Mesenchymal stem cell (in vitro differentiated cells and primary cell): ENCODE data around the gene SULT1A2.

Source experiments
- DNase-seq: peaks from one replicate; pipeline ENCODE4 v3.0.0-alpha.2; 2013
- H2AFZ ChIP-seq: one replicate; pipeline ENCODE4 v1.6.1; 2013; ENCODE audit warnings: low read depth, mild to moderate bottlenecking, control low read depth, inconsistent platforms, low read length, moderate library complexity
- H2AK5ac ChIP-seq: 2 replicates; pipeline ENCODE4 v1.6.1; 2013; ENCODE audit warnings: low read length, moderate library complexity, mild to moderate bottlenecking, inconsistent platforms; ENCODE audit not compliant: severe bottlenecking
- H2BK120ac ChIP-seq: one replicate; pipeline ENCODE4 v1.6.1; 2013; ENCODE audit warnings: low read depth, mild to moderate bottlenecking, inconsistent platforms, low read length, moderate library complexity
- H2BK12ac ChIP-seq, 2 experiments: one replicate each; pipeline ENCODE4 v1.6.1; 2013; ENCODE audit warnings: inconsistent platforms in 2 of 2, low read length in 2 of 2, mild to moderate bottlenecking in 2 of 2, moderate library complexity in 2 of 2, control low read depth in 1 of 2
- H2BK15ac ChIP-seq: one replicate; pipeline ENCODE4 v1.6.1; 2013; ENCODE audit warnings: mild to moderate bottlenecking, low read depth, inconsistent platforms; ENCODE audit not compliant: poor library complexity, severe bottlenecking
- H2BK5ac ChIP-seq: 2 replicates; pipeline ENCODE4 v1.6.1; 2013; ENCODE audit warnings: low read depth, mild to moderate bottlenecking, low read length, control low read depth, inconsistent platforms; ENCODE audit not compliant: poor library complexity, severe bottlenecking
- H3K14ac ChIP-seq, 2 experiments: one replicate each; pipeline ENCODE4 v1.6.1; 2013; ENCODE audit warnings: inconsistent platforms in 2 of 2, low read length in 2 of 2, control low read depth in 1 of 2, mild to moderate bottlenecking in 1 of 2, moderate library complexity in 1 of 2
- H3K18ac ChIP-seq, 2 experiments: one replicate each; pipeline ENCODE4 v1.6.1; 2013; ENCODE audit warnings: inconsistent platforms in 2 of 2, low read length in 2 of 2, control low read depth in 1 of 2, low read depth in 1 of 2, mild to moderate bottlenecking in 1 of 2
- H3K23ac ChIP-seq, 2 experiments: one replicate each; pipeline ENCODE4 v1.6.1; 2013; ENCODE audit warnings: inconsistent platforms in 2 of 2, low read length in 2 of 2, mild to moderate bottlenecking in 2 of 2, moderate library complexity in 2 of 2, control low read depth in 1 of 2
- H3K27ac ChIP-seq: 2 replicates; pipeline ENCODE4 v1.5.1; 2013; ENCODE audit warnings: mild to moderate bottlenecking, moderate library complexity, low read length, control low read depth, inconsistent platforms; ENCODE audit not compliant: poor library complexity, severe bottlenecking
- H3K27me3 ChIP-seq, 2 experiments: 2 replicates each; pipeline versions ENCODE4 v1.6.1 to v1.7.0; 2013; ENCODE audit warnings: low read length in 2 of 2, mild to moderate bottlenecking in 2 of 2, moderate library complexity in 2 of 2, control low read depth in 1 of 2, inconsistent platforms in 1 of 2; ENCODE audit not compliant: control insufficient read depth in 1 of 2, insufficient read depth in 1 of 2
- H3K36me3 ChIP-seq, 2 experiments: 2 replicates each; pipeline versions ENCODE4 v1.6.1 to v1.7.0; 2013; ENCODE audit warnings: low read length in 2 of 2, control low read depth in 1 of 2, inconsistent platforms in 1 of 2, low read depth in 1 of 2, mild to moderate bottlenecking in 1 of 2; ENCODE audit not compliant: insufficient read depth in 2 of 2, control insufficient read depth in 1 of 2
- H3K4ac ChIP-seq, 2 experiments: one replicate each; pipeline ENCODE4 v1.6.1; 2013; ENCODE audit warnings: inconsistent platforms in 2 of 2, low read length in 2 of 2, mild to moderate bottlenecking in 2 of 2, moderate library complexity in 2 of 2, control low read depth in 1 of 2, low read depth in 1 of 2
- H3K4me1 ChIP-seq: 2 replicates; pipeline ENCODE4 v1.6.1; 2013; ENCODE audit warnings: low read depth, low read length, control low read depth; ENCODE audit not compliant: control insufficient read depth, insufficient read depth
- H3K4me2 ChIP-seq: 2 replicates; pipeline ENCODE4 v1.6.1; 2013; ENCODE audit warnings: low read length, mild to moderate bottlenecking, inconsistent platforms; ENCODE audit not compliant: poor library complexity, severe bottlenecking
- H3K4me3 ChIP-seq, 2 experiments: 2 replicates each; pipeline versions ENCODE4 v1.5.1 to v1.7.0; 2013; ENCODE audit warnings: low read length in 2 of 2, mild to moderate bottlenecking in 2 of 2, control low read depth in 1 of 2, low read depth in 1 of 2; ENCODE audit not compliant: insufficient read depth in 1 of 2
- H3K79me1 ChIP-seq: replicated peaks from 2 replicates; pipeline ENCODE4 v1.6.1; 2013; ENCODE audit warnings: mild to moderate bottlenecking, control low read depth, low read length, inconsistent platforms; ENCODE audit not compliant: poor library complexity, severe bottlenecking
- H3K9ac ChIP-seq: 2 replicates; pipeline ENCODE4 v1.7.0; 2013; ENCODE audit warnings: mild to moderate bottlenecking, low read length, moderate library complexity
- H3K9me3 ChIP-seq: 2 replicates; pipeline ENCODE4 v1.7.0; 2013; ENCODE audit warnings: mild to moderate bottlenecking, low read length; ENCODE audit not compliant: control insufficient read depth
- H4K8ac ChIP-seq: one replicate; pipeline ENCODE4 v1.6.1; 2013; ENCODE audit warnings: inconsistent platforms, mild to moderate bottlenecking, low read length, moderate library complexity
- H4K91ac ChIP-seq: one replicate; pipeline ENCODE4 v1.6.1; 2013; ENCODE audit warnings: mild to moderate bottlenecking, low read length, inconsistent platforms
- WGBS: methylation state at CpG from one replicate; pipeline ENCODE4 v1.1.7; 2013; ENCODE audit warnings: mixed read lengths; 5-methylcytosine and 5-hydroxymethylcytosine counted together

The SULT1A2 gene

GRCh38 chr16:28606291-28607115 is 9.7 kb upstream of the SULT1A2 start:
- H3K9ac ChIP-seq, result no peak overlapping the region
- no peak overlapping the region for H3K14ac ChIP-seq
- WGBS, result 86% methylated on average over 12 of the region's 16 CpGs
- no peak overlapping the region for H3K4me2 ChIP-seq
- H2BK5ac ChIP-seq, result no peak overlapping the region
- H2BK120ac ChIP-seq, result no peak overlapping the region
- H3K4me3 ChIP-seq, result no peak overlapping the region
- H4K91ac ChIP-seq, result no peak overlapping the region
- H4K8ac ChIP-seq, result no peak overlapping the region
- H3K79me1 ChIP-seq, result no peaks in the 10 kb centered on the region
- H3K23ac ChIP-seq, result no peak overlapping the region
- H2AK5ac ChIP-seq, result no peak overlapping the region
- H2BK12ac ChIP-seq, result no peak overlapping the region
- peaks cover 12 to 14% of the 10 kb centered on the region in 2 experiments for H3K27me3 ChIP-seq
- no peaks in the 10 kb centered on the region for H3K9me3 ChIP-seq
- H2AFZ ChIP-seq, result no peak overlapping the region
- H2BK15ac ChIP-seq, result no peak overlapping the region
- H3K27ac ChIP-seq, result no peak overlapping the region
- no peak overlapping the region for H3K18ac ChIP-seq
- no peaks in the 10 kb centered on the region for H3K36me3 ChIP-seq
- no peak overlapping the region for H3K4ac ChIP-seq
- H3K4me1 ChIP-seq, result peaks cover 6% of the 10 kb centered on the region
- DNase-seq, result no peak

- Histone ChIP-seq H3K27ac (no peak overlapping the region), H3K36me3 (no peaks in the 10 kb centered on the region), H3K4me1 (no peaks in the 10 kb centered on the region), H2BK12ac (no peak overlapping the region), H3K27me3 (peaks cover 10 to 12% of the 10 kb centered on the region in 2 experiments), H3K14ac (no peak overlapping the region), H3K79me1 (no peaks in the 10 kb centered on the region), H3K9ac (no peak overlapping the region), H3K18ac (no peak overlapping the region), H2AFZ (no peak overlapping the region), H2BK120ac (no peak overlapping the region), H4K8ac (no peak overlapping the region), H3K9me3 (no peaks in the 10 kb centered on the region), H2BK5ac (no peak overlapping the region), H3K4me3 (no peak overlapping the region), H3K23ac (no peak overlapping the region), H3K4ac (no peak overlapping the region), H3K4me2 (no peak overlapping the region), H2AK5ac (no peak overlapping the region), H2BK15ac (no peak overlapping the region), H4K91ac (no peak overlapping the region)
- WGBS, result 74% methylated on average over 8 of the region's 8 CpGs
- DNase-seq, result no peak
These were observed 7.3 kb upstream of the SULT1A2 start for GRCh38 chr16:28604186-28604565.

- Histone ChIP-seq H2AK5ac (no peak overlapping the region), H3K23ac (no peak overlapping the region), H2BK15ac (no peak overlapping the region), H3K27ac (no peak overlapping the region), H2BK120ac (no peak overlapping the region), H4K91ac (no peak overlapping the region), H3K79me1 (no peaks in the 10 kb centered on the region), H2BK12ac (no peak overlapping the region), H2AFZ (no peak overlapping the region), H3K27me3 (peaks cover 10 to 12% of the 10 kb centered on the region in 2 experiments), H3K36me3 (no peaks in the 10 kb centered on the region), H3K14ac (no peak overlapping the region), H3K4me2 (no peak overlapping the region), H3K4me3 (no peak overlapping the region), H3K4me1 (no peaks in the 10 kb centered on the region), H3K9me3 (no peaks in the 10 kb centered on the region), H3K9ac (no peak overlapping the region), H3K18ac (no peak overlapping the region), H3K4ac (no peak overlapping the region), H4K8ac (no peak overlapping the region), H2BK5ac (no peak overlapping the region)
- no peak for DNase-seq
- WGBS, result 82% methylated on average over 11 of the region's 11 CpGs
These were observed 6.7 kb upstream of the SULT1A2 start for GRCh38 chr16:28603381-28604185.

GRCh38 chr16:28602529-28602928 is 5.7 kb upstream of the SULT1A2 start:
- no peak overlapping the region for H4K8ac ChIP-seq
- no peak overlapping the region for H4K91ac ChIP-seq
- H3K27ac ChIP-seq, result no peak overlapping the region
- H3K23ac ChIP-seq, result no peak overlapping the region
- peaks cover 12 to 18% of the 10 kb centered on the region in 2 experiments for H3K27me3 ChIP-seq
- no peak overlapping the region for H2BK12ac ChIP-seq
- H3K9ac ChIP-seq, result no peak overlapping the region
- H3K79me1 ChIP-seq, result no peaks in the 10 kb centered on the region
- WGBS, result 100% methylated on average over 3 of the region's 6 CpGs
- no peak overlapping the region for H3K4ac ChIP-seq
- no peaks in the 10 kb centered on the region for H3K9me3 ChIP-seq
- no peak overlapping the region for H2AK5ac ChIP-seq
- H2BK15ac ChIP-seq, result no peak overlapping the region
- H3K4me1 ChIP-seq, result no peaks in the 10 kb centered on the region
- H2BK120ac ChIP-seq, result no peak overlapping the region
- H3K4me3 ChIP-seq, result no peak overlapping the region
- no peak overlapping the region for H3K4me2 ChIP-seq
- no peaks in the 10 kb centered on the region for H3K36me3 ChIP-seq
- no peak overlapping the region for H2BK5ac ChIP-seq
- H2AFZ ChIP-seq, result no peak overlapping the region
- no peak overlapping the region for H3K14ac ChIP-seq
- no peak for DNase-seq
- no peak overlapping the region for H3K18ac ChIP-seq
